ENCODE measurements around the gene DGKD.

DNA sequence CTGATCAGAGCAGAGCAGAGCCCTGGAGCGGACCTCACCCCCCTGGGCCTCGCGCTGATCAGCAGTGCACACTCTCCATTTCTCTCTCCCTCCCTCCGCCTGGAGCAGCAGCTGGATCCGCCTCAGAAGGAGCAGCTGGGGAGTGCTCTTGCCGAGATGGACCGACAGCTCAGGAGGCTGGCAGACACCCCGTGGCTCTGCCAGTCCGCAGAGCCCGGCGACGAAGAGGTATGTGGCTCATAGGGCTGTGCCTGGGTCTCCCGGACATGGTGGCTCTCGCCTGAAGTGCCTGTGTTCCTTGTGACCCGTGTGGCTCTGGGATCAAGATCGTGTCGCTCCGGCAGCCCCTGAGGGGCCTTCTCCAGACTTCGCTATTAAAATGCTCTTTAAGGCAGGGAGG lies 109.8 kb downstream of the DGKD start:
- TF ChIP-seq ESRRG (CRISPR knock-in tag; IDR thresholded peaks at IDR 0.05) = no peak
- TF ChIP-seq, protein P1, sequence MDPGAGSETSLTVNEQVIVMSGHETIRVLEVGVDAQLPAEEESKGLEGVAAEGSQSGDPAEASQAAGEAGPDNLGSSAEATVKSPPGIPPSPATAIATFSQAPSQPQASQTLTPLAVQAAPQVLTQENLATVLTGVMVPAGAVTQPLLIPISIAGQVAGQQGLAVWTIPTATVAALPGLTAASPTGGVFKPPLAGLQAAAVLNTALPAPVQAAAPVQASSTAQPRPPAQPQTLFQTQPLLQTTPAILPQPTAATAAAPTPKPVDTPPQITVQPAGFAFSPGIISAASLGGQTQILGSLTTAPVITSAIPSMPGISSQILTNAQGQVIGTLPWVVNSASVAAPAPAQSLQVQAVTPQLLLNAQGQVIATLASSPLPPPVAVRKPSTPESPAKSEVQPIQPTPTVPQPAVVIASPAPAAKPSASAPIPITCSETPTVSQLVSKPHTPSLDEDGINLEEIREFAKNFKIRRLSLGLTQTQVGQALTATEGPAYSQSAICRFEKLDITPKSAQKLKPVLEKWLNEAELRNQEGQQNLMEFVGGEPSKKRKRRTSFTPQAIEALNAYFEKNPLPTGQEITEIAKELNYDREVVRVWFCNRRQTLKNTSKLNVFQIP (CRISPR knock-in tag; IDR thresholded peaks at IDR 0.05; ENCODE audit: borderline replicate concordance, low read depth) = no peak
- TF ChIP-seq, protein P2, sequence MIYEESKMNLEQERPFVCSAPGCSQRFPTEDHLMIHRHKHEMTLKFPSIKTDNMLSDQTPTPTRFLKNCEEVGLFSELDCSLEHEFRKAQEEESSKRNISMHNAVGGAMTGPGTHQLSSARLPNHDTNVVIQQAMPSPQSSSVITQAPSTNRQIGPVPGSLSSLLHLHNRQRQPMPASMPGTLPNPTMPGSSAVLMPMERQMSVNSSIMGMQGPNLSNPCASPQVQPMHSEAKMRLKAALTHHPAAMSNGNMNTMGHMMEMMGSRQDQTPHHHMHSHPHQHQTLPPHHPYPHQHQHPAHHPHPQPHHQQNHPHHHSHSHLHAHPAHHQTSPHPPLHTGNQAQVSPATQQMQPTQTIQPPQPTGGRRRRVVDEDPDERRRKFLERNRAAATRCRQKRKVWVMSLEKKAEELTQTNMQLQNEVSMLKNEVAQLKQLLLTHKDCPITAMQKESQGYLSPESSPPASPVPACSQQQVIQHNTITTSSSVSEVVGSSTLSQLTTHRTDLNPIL (CRISPR knock-in tag; IDR thresholded peaks at IDR 0.05; ENCODE audit: low read depth) = no peak
- TF ChIP-seq, protein P3, sequence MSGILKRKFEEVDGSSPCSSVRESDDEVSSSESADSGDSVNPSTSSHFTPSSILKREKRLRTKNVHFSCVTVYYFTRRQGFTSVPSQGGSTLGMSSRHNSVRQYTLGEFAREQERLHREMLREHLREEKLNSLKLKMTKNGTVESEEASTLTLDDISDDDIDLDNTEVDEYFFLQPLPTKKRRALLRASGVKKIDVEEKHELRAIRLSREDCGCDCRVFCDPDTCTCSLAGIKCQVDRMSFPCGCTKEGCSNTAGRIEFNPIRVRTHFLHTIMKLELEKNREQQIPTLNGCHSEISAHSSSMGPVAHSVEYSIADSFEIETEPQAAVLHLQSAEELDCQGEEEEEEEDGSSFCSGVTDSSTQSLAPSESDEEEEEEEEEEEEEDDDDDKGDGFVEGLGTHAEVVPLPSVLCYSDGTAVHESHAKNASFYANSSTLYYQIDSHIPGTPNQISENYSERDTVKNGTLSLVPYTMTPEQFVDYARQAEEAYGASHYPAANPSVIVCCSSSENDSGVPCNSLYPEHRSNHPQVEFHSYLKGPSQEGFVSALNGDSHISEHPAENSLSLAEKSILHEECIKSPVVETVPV (CRISPR knock-in tag; IDR thresholded peaks at IDR 0.05) = no peak
- TF ChIP-seq, protein P4, sequence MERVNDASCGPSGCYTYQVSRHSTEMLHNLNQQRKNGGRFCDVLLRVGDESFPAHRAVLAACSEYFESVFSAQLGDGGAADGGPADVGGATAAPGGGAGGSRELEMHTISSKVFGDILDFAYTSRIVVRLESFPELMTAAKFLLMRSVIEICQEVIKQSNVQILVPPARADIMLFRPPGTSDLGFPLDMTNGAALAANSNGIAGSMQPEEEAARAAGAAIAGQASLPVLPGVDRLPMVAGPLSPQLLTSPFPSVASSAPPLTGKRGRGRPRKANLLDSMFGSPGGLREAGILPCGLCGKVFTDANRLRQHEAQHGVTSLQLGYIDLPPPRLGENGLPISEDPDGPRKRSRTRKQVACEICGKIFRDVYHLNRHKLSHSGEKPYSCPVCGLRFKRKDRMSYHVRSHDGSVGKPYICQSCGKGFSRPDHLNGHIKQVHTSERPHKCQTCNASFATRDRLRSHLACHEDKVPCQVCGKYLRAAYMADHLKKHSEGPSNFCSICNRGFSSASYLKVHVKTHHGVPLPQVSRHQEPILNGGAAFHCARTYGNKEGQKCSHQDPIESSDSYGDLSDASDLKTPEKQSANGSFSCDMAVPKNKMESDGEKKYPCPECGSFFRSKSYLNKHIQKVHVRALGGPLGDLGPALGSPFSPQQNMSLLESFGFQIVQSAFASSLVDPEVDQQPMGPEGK (CRISPR knock-in tag; IDR thresholded peaks at IDR 0.05; ENCODE audit: borderline replicate concordance) = no peak
- no peak for TF ChIP-seq ZNF8 (CRISPR knock-in tag; IDR thresholded peaks at IDR 0.05)
- TF ChIP-seq TOX (CRISPR knock-in tag; IDR thresholded peaks at IDR 0.05; ENCODE audit: borderline replicate concordance) = no peak

Measured in SK-N-SH treated with all-trans-retinoic acid at 6 μM for 48 hours (cell line).